ENCODE results near the gene TRPC6. TPM values are rescaled to one million over a fixed set of nuclear protein-coding genes. Genes with fewer than 3 reads are reported as not detected.

Gene TRPC6
- total RNA-seq, 1 donor from 2014 or later: 5.6 TPM

DNA sequence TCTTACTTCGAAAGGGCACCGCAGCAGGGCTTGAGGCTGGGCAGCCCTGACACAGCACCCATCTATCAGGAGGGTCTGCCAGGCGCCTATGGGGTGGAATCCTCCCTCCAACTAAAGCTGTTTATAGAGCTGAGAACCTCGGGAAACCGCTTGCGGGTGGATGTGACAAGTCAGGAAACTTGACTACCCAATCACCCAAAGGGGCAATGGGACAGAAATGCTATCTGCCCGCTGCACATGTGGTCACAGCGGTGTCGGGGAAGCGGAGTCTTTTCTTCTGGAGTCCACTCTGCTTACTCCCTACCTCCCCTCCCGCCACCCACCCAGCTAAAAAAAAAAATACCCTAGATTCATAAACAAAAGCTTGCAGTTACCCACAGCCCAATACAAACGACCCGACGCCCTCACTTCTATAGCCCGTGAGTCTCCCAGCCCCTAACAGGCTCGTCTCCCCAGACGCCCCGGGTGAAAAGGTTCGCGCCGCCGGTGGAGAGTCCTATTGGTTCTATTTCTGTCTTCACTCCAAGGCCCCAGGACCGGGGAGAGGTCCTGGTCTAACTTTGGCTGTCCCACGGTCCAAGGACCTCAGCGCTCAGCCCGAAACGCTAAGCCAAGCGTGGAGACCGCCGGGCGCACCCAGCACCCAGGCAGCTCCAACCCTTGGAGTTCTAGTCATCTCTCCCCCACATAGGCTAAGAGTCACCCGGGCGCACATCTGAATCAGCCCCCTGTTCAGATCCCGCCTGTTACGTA is 1.4 kb downstream of the TRPC6 start:
- no peaks in the 10 kb centered on the region for H3K9me3 ChIP-seq
- peak overlapping the region; percentile 92 for H3K27ac ChIP-seq
- DNase-seq (ENCODE audit: extremely low spot score in 2 of 2): no peak
- H3K36me3 ChIP-seq: no peaks in the 10 kb centered on the region
- intact Hi-C loops (cut with DNase I): no loop called here
- TF ChIP-seq POLR2A (IDR thresholded peaks at IDR 0.05): no peak
- TF ChIP-seq CTCF (IDR thresholded peaks at IDR 0.05): no peak
- no peak for TF ChIP-seq POLR2AphosphoS5 (IDR thresholded peaks at IDR 0.05; ENCODE audit: insufficient read depth in 1 of 2, low read depth in 1 of 2)
- H3K4me3 ChIP-seq: peak overlapping the region; percentile 63 to 82
- H3K27me3 ChIP-seq: no peaks in the 10 kb centered on the region
- peaks cover 9% of the 10 kb centered on the region for H3K4me1 ChIP-seq

DNA sequence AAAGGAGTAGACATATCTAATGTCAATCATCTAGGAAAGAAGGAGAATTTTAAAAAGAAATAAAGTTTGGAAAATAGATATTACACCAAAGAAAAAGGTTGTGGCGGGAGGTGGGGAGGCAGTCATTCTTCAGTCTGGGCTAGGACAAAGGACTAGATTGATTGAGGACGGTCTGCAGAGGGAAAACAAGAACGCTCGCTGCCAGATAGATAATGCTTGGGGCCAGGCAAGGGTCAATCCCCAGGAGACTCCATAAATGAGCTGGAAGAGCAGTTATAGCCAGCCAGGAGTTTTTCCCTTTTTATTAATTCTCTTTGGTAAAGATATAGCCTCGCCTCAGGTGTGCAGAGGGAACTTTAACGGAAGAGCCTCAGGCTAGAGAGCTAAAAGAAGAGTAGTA is 6.3 kb downstream of the TRPC6 start:
- no peaks in the 10 kb centered on the region for H3K27me3 ChIP-seq
- DNase-seq (ENCODE audit: extremely low spot score in 2 of 2): no peak
- H3K27ac ChIP-seq: no peak overlapping the region
- intact Hi-C loops (cut with DNase I): no loop called here
- TF ChIP-seq POLR2AphosphoS5 (IDR thresholded peaks at IDR 0.05; ENCODE audit: insufficient read depth in 1 of 2, low read depth in 1 of 2) (no peak), POLR2A (IDR thresholded peaks at IDR 0.05) (no peak), CTCF (IDR thresholded peaks at IDR 0.05) (no peak)
- H3K4me1 ChIP-seq: peaks cover 9% of the 10 kb centered on the region
- no peaks in the 10 kb centered on the region for H3K9me3 ChIP-seq
- H3K36me3 ChIP-seq: no peaks in the 10 kb centered on the region
- no peak overlapping the region for H3K4me3 ChIP-seq

- H3K9me3 ChIP-seq: no peaks in the 10 kb centered on the region
- intact Hi-C loops (cut with DNase I): no loop called here
- H3K27ac ChIP-seq: no peak overlapping the region
- no peak for TF ChIP-seq POLR2AphosphoS5 (IDR thresholded peaks at IDR 0.05; ENCODE audit: insufficient read depth in 1 of 2, low read depth in 1 of 2)
- TF ChIP-seq POLR2A (IDR thresholded peaks at IDR 0.05): no peak
- TF ChIP-seq CTCF (IDR thresholded peaks at IDR 0.05): no peak
- no peak for DNase-seq (ENCODE audit: extremely low spot score in 2 of 2)
- no peaks in the 10 kb centered on the region for H3K27me3 ChIP-seq
- no peak overlapping the region for H3K4me3 ChIP-seq
- H3K36me3 ChIP-seq: no peaks in the 10 kb centered on the region
- peaks cover 9% of the 10 kb centered on the region for H3K4me1 ChIP-seq
These were observed 7.4 kb downstream of the TRPC6 start for GRCh38 chr11:101576456-101576855.

GRCh38 chr11:101574886-101575285 is 8.9 kb downstream of the TRPC6 start:
- no peaks in the 10 kb centered on the region for H3K27me3 ChIP-seq
- intact Hi-C loops (cut with DNase I): no loop called here
- TF ChIP-seq POLR2AphosphoS5 (IDR thresholded peaks at IDR 0.05; ENCODE audit: insufficient read depth in 1 of 2, low read depth in 1 of 2): no peak
- no peak for TF ChIP-seq CTCF (IDR thresholded peaks at IDR 0.05)
- TF ChIP-seq POLR2A (IDR thresholded peaks at IDR 0.05): no peak
- H3K4me1 ChIP-seq: no peaks in the 10 kb centered on the region
- no peaks in the 10 kb centered on the region for H3K9me3 ChIP-seq
- DNase-seq (ENCODE audit: extremely low spot score in 2 of 2): no peak
- no peak overlapping the region for H3K27ac ChIP-seq
- H3K36me3 ChIP-seq: no peaks in the 10 kb centered on the region
- no peak overlapping the region for H3K4me3 ChIP-seq

DNA sequence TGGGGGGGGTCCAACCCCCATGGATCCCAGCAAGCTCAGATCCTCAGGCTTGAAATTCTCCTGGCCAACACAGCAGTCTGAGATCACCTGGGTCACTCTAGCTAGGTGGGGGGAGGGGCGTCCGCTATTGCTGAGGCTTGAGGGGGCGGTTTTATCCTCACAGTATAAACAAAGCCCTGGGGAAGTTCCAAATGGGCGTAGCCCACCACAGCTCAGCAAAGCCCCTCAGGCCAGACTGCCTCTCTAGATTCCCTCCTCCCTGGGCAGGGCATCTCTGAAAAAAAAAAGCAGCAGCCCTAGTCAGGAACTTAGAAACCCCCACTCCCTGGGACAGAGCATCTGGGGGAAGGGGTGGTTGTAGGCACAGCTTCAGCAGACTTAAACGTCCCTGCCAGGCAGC is 16.7 kb downstream of the TRPC6 start:
- Histone ChIP-seq H3K4me1 (no peaks in the 10 kb centered on the region), H3K4me3 (no peak overlapping the region), H3K9me3 (no peaks in the 10 kb centered on the region), H3K36me3 (no peaks in the 10 kb centered on the region), H3K27ac (no peak overlapping the region), H3K27me3 (no peaks in the 10 kb centered on the region)
- TF ChIP-seq POLR2A (IDR thresholded peaks at IDR 0.05) (no peak), POLR2AphosphoS5 (IDR thresholded peaks at IDR 0.05; ENCODE audit: insufficient read depth in 1 of 2, low read depth in 1 of 2) (no peak), CTCF (IDR thresholded peaks at IDR 0.05) (no peak)
- DNase-seq (ENCODE audit: extremely low spot score in 2 of 2): no peak
- intact Hi-C loops (cut with DNase I): no loop called here

Data from vagina (tissue), 2 donors.